IMR-90 (cell line): ENCODE results near the gene CLEC4D. TPM values are rescaled to one million over a fixed set of nuclear protein-coding genes. Genes with fewer than 3 reads are reported as not detected.

Experiments used
- ATAC-seq: fragments of 200-7000 bp; cut with Tn5 transposase; 2 replicates; pipeline ENCODE4 v1.9.1; 2020; ENCODE audit warnings: low read depth, mild to moderate bottlenecking, moderate library complexity
- BruUV-seq: library from RNA; stranded (reverse); fragments of 400-500 nt; replicated peaks from 2 replicates; lab custom pipeline; 2021; lab: Mats Ljungman, UMichigan
- CTCF ChIA-PET: fragments of 300-600 bp; formaldehyde crosslinking; extraction: SDS; loops from one replicate; lab custom pipeline; 2021; ENCODE audit warnings: antibody characterized with exemption; lab: Yijun Ruan, JAX
- POLR2A ChIA-PET: fragments of 300-600 bp; sonication (Branson Sonifier 250); formaldehyde crosslinking; loops from one replicate; lab custom pipeline; 2022; ENCODE audit warnings: antibody characterized with exemption; ENCODE audit not compliant: unreplicated experiment; lab: Charles Lee
- DNase-seq: peaks from one replicate; pipeline ENCODE4 v3.0.0; 2013
- H2AFZ ChIP-seq: replicated peaks from 2 replicates; pipeline ENCODE3; 2013; ENCODE audit warnings: low read length, mild to moderate bottlenecking; ENCODE audit not compliant: poor library complexity
- H2AK5ac ChIP-seq: 2 replicates; pipeline ENCODE4 v1.6.1; 2013; ENCODE audit warnings: low read depth, low read length, inconsistent platforms
- H2AK9ac ChIP-seq: replicated peaks from 2 replicates; pipeline ENCODE3; 2013; ENCODE audit warnings: mild to moderate bottlenecking, low read depth, low read length, moderate library complexity; ENCODE audit not compliant: poor library complexity
- H2BK120ac ChIP-seq: 2 replicates; pipeline ENCODE4 v1.6.1; 2013; ENCODE audit warnings: low read depth, low read length, inconsistent platforms
- H2BK15ac ChIP-seq: 3 replicates; pipeline ENCODE4 v1.6.1; 2013; ENCODE audit warnings: low read depth, low read length, inconsistent platforms
- H2BK20ac ChIP-seq: 2 replicates; pipeline ENCODE4 v1.6.1; 2013; ENCODE audit warnings: low read depth, mild to moderate bottlenecking, inconsistent platforms, low read length, moderate library complexity
- H2BK5ac ChIP-seq: 2 replicates; pipeline ENCODE4 v1.6.1; 2013; ENCODE audit warnings: mild to moderate bottlenecking, low read depth, low read length, inconsistent platforms; ENCODE audit not compliant: poor library complexity, severe bottlenecking
- H3K14ac ChIP-seq: replicated peaks from 2 replicates; pipeline ENCODE4 v1.6.1; 2013; ENCODE audit warnings: low read depth, low read length, inconsistent platforms
- H3K18ac ChIP-seq: 2 replicates; pipeline ENCODE4 v1.6.1; 2013; ENCODE audit warnings: low read depth, low read length, control low read depth
- H3K23ac ChIP-seq: 2 replicates; pipeline ENCODE4 v1.6.1; 2013; ENCODE audit warnings: low read depth, low read length, inconsistent platforms
- H3K27ac ChIP-seq: 2 replicates; pipeline ENCODE4 v1.5.1; 2013; ENCODE audit warnings: mild to moderate bottlenecking, control low read depth, low read length; ENCODE audit not compliant: insufficient read depth
- H3K27me3 ChIP-seq: 2 replicates; pipeline ENCODE4 v1.6.1; 2013; ENCODE audit warnings: low read length; ENCODE audit not compliant: control insufficient read depth, insufficient read depth
- H3K36me3 ChIP-seq: 2 replicates; pipeline ENCODE4 v1.6.1; 2013; ENCODE audit warnings: low read length, mixed read lengths; ENCODE audit not compliant: control insufficient read depth, insufficient read depth
- H3K4ac ChIP-seq: 2 replicates; pipeline ENCODE4 v1.6.1; 2013; ENCODE audit warnings: low read depth, low read length, inconsistent platforms
- H3K4me1 ChIP-seq: 2 replicates; pipeline ENCODE4 v1.6.1; 2013; ENCODE audit warnings: low read length, mixed read lengths; ENCODE audit not compliant: control insufficient read depth, insufficient read depth
- H3K4me2 ChIP-seq: 2 replicates; pipeline ENCODE4 v1.6.1; 2013; ENCODE audit warnings: low read depth, mild to moderate bottlenecking, control low read depth, low read length, moderate library complexity
- H3K4me3 ChIP-seq: 2 replicates; pipeline ENCODE4 v1.5.1; 2013; ENCODE audit warnings: low read depth, mild to moderate bottlenecking, control low read depth, low read length, moderate library complexity; ENCODE audit not compliant: insufficient read depth
- H3K56ac ChIP-seq: 2 replicates; pipeline ENCODE4 v1.6.1; 2013; ENCODE audit warnings: low read length, inconsistent platforms; ENCODE audit not compliant: insufficient read depth; ENCODE audit errors: extremely low read depth
- H3K79me1 ChIP-seq, 2 experiments: 2 replicates each; pipeline ENCODE4 v1.6.1; 2013; ENCODE audit warnings: low read length in 2 of 2, inconsistent platforms in 1 of 2, low read depth in 1 of 2
- H3K9ac ChIP-seq: 2 replicates; pipeline ENCODE4 v1.6.1; 2013; ENCODE audit warnings: low read depth, low read length, control low read depth
- H3K9me1 ChIP-seq: 2 replicates; pipeline ENCODE4 v1.6.1; 2013; ENCODE audit warnings: low read length, inconsistent platforms; ENCODE audit not compliant: insufficient read depth
- H3K9me3 ChIP-seq: 2 replicates; pipeline ENCODE4 v1.6.1; 2013; ENCODE audit warnings: low read length; ENCODE audit not compliant: control insufficient read depth, insufficient read depth
- H4K20me1 ChIP-seq: 2 replicates; pipeline ENCODE4 v1.6.1; 2013; ENCODE audit warnings: low read length, inconsistent platforms; ENCODE audit not compliant: insufficient read depth
- H4K5ac ChIP-seq: 2 replicates; pipeline ENCODE4 v1.6.1; 2013; ENCODE audit warnings: mild to moderate bottlenecking, low read depth, low read length, control low read depth
- H4K8ac ChIP-seq, 2 experiments: 2 replicates each; pipeline ENCODE4 v1.6.1; 2013; ENCODE audit warnings: low read depth in 2 of 2, low read length in 2 of 2, control low read depth in 1 of 2, inconsistent platforms in 1 of 2
- H4K91ac ChIP-seq: 2 replicates; pipeline ENCODE4 v1.6.1; 2013; ENCODE audit warnings: low read depth, low read length, inconsistent platforms; ENCODE audit not compliant: insufficient read depth
- CEBPB ChIP-seq: IDR thresholded peaks from 2 replicates; pipeline ENCODE4 v1.6.1; 2012; ENCODE audit warnings: low read depth, low read length, improper control_type of control experiment
- ELK1 ChIP-seq: fragments of 150-350 bp; IDR thresholded peaks from 2 replicates; pipeline ENCODE4 v1.6.1; 2016; ENCODE audit warnings: low read depth, mild to moderate bottlenecking, low read length, moderate library complexity, borderline replicate concordance
- WGBS, 2 experiments: methylation state at CpG; one replicate each; pipeline versions ENCODE4 v1.1.5 to v1.1.7; 2013; ENCODE audit warnings: missing lambda C conversion rate in 2 of 2; ENCODE audit not compliant: insufficient read length in 1 of 2; ENCODE audit errors: extremely low coverage in 2 of 2; 5-methylcytosine and 5-hydroxymethylcytosine counted together
- dilution Hi-C: fragments of 300-500 bp; cut with HindIII; formaldehyde crosslinking; loops from one replicate; pipeline ENCODE4 v1.14.3; 2018; ENCODE audit warnings: low sequenced_read_pairs; ENCODE audit not compliant: unreplicated experiment
- in situ Hi-C: fragments of 300-500 bp; cut with MboI; formaldehyde crosslinking; loops from 3 replicates; pipeline ENCODE4 v1.14.3; 2019; ENCODE audit warnings: low sequenced_read_pairs, inconsistent platforms, mixed read lengths
- intact Hi-C: fragments of 100-400 bp; cut with micrococcal nuclease; formaldehyde crosslinking; loops from 2 replicates; pipeline ENCODE4 v1.10.0; 2022
- polyA plus RNA-seq, 3 experiments: library from polyadenylated mRNA; depleted of rRNA; stranded (reverse); fragments of >200 nt; gene quantifications; 2 replicates each; pipeline ENCODE4 v1.2.3, GENCODE V29; 2012; ENCODE audit warnings: low replicate concordance in 1 of 3
- total RNA-seq: library from RNA; depleted of rRNA; stranded (reverse); fragments of >200 nt; gene quantifications from 2 replicates; pipeline ENCODE4 v1.2.3, GENCODE V29; 2012

The CLEC4D gene
- total and polyA plus RNA-seq, 2 of the 4 experiments (the other 2 are of a cell fraction) = not detected

GRCh38 chr12:8504351-8504750 is 9.0 kb upstream of the CLEC4D start:
- Histone ChIP-seq H3K36me3 (no peaks in the 10 kb centered on the region), H2AK9ac (no peak overlapping the region), H4K5ac (no peak overlapping the region), H3K4me1 (no peaks in the 10 kb centered on the region), H3K4me2 (no peak overlapping the region), H3K79me1 (no peaks in the 10 kb centered on the region), H3K14ac (no peak overlapping the region), H2AFZ (no peak overlapping the region), H3K56ac (no peak overlapping the region), H4K8ac (no peak overlapping the region), H4K20me1 (no peaks in the 10 kb centered on the region), H3K4me3 (no peak overlapping the region), H2BK20ac (no peak overlapping the region), H3K9me1 (no peaks in the 10 kb centered on the region), H3K27me3 (no peaks in the 10 kb centered on the region), H2AK5ac (no peak overlapping the region), H3K18ac (no peak overlapping the region), H3K9me3 (no peaks in the 10 kb centered on the region), H3K4ac (no peak overlapping the region), H3K27ac (no peak overlapping the region), H3K23ac (no peak overlapping the region), H2BK15ac (no peak overlapping the region), H3K9ac (no peak overlapping the region), H2BK5ac (no peak overlapping the region), H2BK120ac (no peak overlapping the region), H4K91ac (no peak overlapping the region)
- ChIA-PET CTCF (no interaction called here), POLR2A (no interaction called here)
- no peak for ATAC-seq
- in situ Hi-C loops (no loop called here), dilution Hi-C loops (no loop called here), intact Hi-C loops (no loop called here)
- BruUV-seq = no TSS peak
- TF ChIP-seq ELK1 (no peak), CEBPB (no peak)
- DNase-seq = no peak
- no CpG with 5 or more reads among the region's 1 CpG for WGBS, 2 experiments
